HG02870 (cell line): ENCODE results near the gene TBCE.
"Not testable (repeated sequence)": the region's sequence is repeated elsewhere in the genome, so short reads cannot be mapped to it uniquely, and the experiment has no call there.

ENCODE experiments used
- ATAC-seq: cut with Tn5 transposase; IDR thresholded peaks from one replicate; pipeline ENCODE4 v1.9.1; 2021; ENCODE audit warnings: mild to moderate bottlenecking, moderate library complexity; ENCODE audit not compliant: unreplicated experiment

Gene TBCE

GRCh38 chr1:235351898-235352297, 15.3 kb upstream of the TBCE start:
- ATAC-seq = no peak

GRCh38 chr1:235357485-235358373, 9.5 kb upstream of the TBCE start:
- ATAC-seq = no peak

DNA sequence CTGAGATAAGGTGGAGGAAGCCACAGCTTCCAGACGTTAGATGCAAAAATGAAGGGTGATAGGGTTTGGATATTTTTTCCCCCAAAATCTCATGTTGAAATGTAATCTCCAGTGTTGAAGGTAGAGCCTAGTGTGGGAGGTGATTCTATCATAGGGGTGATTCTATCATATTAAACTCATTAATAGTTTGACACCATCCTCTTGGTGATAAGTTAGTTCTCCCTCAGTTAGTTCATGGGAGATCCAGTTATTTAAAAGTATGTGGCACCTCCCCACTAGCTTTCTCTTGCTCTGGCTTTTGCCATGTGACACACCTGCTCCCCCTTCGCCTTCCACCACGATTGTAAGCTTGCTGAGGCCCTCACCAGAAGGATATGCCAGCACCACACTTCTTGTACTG, 8.3 kb upstream of the TBCE start:
- no peak for ATAC-seq

DNA sequence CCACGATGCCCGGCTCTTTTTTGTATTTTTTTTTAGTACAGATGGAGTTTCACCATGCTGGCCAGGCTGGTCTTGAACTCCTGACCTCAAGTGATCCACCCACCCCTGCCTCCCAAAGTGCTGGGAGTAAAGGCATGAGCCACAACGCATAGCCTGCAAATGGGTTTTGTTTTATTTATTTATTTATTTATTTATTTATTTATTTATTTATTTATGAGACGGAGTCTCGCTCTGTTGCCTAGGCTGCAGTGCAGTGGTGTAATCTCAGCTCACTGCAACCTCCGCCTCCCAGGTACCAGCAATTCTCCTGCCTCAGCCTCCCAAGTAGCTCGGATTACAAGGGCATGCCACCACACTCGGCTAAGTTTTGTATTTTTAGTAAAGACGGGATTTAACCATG, 3.0 kb upstream of the TBCE start:
- ATAC-seq = not testable (repeated sequence)

DNA sequence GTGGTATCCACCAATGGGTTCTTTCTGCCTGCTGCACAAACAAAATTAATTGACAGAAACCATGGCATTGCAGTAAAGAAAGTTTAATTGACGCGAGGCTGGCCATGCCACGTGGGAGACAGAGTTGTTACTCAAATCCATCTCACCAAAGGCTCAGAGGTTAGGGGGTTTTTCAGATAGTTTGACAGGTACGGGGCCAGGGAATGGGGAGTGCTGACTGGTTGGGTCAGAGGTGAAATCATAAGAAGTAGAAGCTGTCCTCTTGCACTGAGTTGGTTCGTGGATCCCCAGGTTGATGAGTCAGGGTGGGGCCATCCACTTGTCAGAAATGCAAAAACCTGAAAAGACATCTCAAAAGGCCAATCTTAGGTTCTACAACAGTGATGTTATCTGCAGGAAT, 941 bp upstream of the TBCE start:
- ATAC-seq = no peak

DNA sequence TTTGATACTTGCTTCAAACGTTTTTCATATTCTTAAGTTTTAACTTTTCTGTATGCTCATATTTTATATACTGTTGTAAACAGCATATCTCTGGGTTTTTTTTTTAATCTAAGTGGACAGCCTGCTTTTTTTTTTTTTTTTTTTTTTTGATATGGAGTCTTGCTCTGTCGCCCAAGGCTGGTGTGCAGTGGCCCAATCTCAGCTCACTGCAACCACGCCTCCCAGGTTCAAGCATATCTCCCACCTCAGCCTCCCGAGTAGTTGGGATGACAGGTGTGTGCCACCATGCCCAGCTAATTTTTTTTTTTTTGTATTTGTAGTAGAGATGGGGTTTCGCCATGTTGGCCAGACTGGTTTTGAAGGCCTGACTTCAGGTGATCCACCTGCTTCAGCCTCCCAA, 1.2 kb downstream of the TBCE start:
- ATAC-seq = no peak

DNA sequence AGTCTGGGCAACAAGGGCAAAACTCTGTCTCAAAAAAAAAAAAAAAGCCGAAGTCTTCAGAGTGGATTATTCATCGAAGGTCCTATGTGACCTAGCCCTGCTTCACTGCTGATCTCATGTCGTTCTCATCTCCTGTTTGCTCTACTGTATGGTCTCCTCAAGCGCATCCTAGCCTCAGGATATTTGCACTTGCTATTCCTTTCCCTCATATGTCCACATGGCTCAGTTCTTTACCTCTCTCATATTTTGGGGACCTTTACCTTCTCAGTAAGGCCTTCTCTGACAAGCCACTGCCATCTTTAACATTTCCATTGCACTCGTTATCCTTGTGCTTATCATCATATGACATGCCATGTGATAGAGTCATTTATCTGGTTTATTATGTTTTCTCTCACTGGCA, 2.6 kb downstream of the TBCE start:
- no peak for ATAC-seq

DNA sequence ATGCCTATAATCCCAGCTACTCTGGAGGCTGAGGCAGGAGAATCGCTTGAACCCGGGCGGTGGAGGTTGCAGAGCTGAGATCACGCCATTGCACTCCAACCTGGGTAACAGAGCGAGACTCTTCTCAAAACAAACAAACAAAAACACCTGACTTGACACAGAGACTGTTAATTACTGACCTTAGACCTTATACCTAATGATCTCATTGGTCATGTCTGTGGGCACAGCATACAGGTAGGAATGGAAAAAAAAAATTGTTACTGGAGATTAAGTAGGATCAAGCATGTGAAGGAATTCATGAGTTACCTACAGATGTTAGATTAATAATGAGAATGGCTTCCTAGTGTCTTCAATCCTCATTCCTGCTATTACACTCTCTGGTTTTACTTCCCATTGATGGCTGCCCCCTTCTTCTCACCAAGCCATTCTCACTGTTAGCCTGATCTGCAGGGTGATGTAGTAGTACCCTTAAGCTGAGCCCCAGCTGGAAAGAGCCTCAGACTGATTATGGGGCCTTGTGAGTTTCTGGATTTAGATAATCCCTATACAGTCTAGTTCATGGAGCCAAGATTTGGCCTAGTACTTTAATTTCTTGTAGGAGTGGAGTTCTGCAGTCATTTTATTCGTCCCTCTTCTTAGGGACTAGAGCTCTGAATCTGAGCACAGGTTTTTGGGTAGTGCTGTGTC, 8.8 kb downstream of the TBCE start:
- no peak for ATAC-seq

DNA sequence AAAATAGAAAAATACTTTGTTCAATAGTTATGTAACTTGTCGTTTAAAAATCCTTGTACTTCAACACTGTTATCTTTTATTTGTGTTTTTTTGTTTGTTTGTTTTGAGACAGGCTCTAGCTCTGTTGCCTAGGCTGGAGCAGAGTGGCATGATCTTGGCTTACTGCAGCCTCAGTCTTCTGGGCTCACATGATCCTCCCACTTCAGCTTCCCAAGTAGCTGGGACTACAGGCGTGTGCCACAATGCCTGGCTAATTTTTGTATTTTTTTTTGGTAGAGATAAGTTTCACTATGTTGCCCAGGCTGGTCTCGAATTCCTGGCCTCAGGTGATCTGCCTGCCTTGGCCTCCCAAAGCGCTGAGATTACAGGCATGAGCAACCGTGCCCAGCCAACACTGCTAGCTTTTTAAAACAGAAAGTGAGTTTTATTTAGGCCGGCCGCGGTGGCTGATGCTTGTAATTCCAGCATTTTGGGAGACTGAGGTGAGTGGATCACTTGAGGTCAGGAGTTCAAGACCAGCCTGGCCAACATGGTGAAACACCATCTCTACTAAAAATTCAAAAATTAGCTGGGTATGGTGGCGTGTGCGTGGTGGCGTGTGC, 11.0 kb downstream of the TBCE start:
- not testable (repeated sequence) for ATAC-seq

DNA sequence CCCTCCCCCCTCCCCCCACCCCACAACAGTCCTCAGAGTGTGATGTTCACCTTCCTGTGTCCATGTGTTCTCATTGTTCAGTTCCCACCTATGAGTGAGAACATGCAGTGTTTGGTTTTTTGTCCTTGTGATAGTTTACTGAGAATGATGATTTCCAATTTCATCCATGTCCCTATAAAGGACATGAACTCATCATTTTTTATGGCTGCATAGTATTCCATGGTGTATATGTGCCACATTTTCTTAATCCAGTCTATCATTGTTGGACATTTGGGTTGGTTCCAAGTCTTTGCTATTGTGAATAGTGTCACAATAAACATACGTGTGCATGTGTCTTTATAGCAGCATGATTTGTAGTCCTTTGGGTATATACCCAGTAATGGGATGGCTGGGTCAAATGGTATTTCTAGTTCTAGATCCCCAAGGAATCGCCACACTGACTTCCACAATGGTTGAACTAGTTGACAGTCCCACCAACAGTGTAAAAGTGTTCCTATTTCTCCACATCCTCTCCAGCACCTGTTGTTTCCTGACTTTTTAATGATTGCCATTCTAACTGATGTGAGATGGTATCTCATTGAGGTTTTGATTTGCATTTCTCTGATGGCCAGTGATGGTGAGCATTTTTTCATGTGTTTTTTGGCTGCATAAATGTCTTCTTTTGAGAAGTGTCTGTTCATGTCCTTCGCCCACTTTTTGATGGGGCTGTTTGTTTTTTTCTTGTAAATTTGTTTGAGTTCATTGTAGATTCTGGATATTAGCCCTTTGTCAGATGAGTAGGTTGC, 14.9 kb downstream of the TBCE start:
- not testable (repeated sequence) for ATAC-seq

GRCh38 chr1:235385633-235386032, 18.4 kb downstream of the TBCE start:
- not testable (repeated sequence) for ATAC-seq

GRCh38 chr1:235391874-235392273, 24.6 kb downstream of the TBCE start:
- no peak for ATAC-seq

GRCh38 chr1:235397733-235398132, 30.5 kb downstream of the TBCE start:
- no peak for ATAC-seq

- ATAC-seq = no peak
These were observed 32.4 kb downstream of the TBCE start for GRCh38 chr1:235399661-235400060.

GRCh38 chr1:235401251-235401650, 34.0 kb downstream of the TBCE start:
- ATAC-seq = no peak

- no peak for ATAC-seq
These were observed 35.4 kb downstream of the TBCE start for GRCh38 chr1:235402457-235403200.

- no peak for ATAC-seq
These were observed 36.4 kb downstream of the TBCE start for GRCh38 chr1:235403593-235403992.

GRCh38 chr1:235404190-235404589, 37.0 kb downstream of the TBCE start:
- ATAC-seq = no peak

DNA sequence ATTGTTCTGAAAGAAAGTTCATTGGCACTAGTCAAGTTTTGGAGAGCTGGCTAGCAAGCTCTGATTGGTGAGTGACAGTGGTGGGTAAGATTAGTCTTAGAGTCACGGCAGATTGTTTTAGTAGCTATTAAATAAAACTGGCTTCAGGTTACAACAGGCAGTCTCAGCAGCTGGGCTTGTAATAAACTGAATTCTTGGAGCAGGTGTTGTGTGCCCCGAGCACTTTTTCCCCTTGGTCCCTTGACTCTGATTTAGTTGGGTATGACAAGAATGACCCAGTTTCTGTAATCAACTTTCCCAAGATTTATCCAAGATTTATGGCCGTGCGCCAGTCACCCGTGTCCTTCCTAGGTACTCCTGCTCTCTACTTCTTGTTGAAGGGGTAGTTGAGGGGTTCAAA, 40.2 kb downstream of the TBCE start:
- ATAC-seq = no peak

DNA sequence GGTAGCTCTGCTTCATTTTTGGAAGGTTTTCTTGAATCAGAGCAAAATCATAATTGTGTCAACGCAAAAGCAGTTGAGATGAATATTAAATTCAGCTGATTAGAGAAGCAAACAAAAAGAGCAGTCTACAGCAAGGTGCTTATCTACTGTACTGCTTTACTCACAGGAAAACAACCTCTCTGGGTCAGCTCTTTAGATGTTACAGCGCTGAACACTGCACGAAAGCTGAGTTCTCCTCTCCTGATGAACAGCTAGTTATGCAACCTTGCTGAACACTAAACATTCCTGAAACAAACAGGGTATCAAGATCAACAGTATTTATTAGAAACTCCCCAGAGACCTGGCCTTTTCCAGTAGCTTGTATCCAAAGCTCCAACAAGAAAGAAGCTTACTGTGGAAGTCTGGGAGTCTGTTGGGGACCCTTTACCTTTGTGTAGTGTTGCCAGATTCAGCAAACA, 41.3 kb downstream of the TBCE start:
- no peak for ATAC-seq
